ENCODE measurements around the gene TMEM87B.

Gene TMEM87B

GRCh38 chr2:112084689-112085374 is 29.8 kb downstream of the TMEM87B start:
- no peak overlapping the region for H3K4me3 ChIP-seq (ENCODE audit: low read depth, low read length)
- DNase-seq (ENCODE audit: low read depth): no peak
- TF ChIP-seq CTCF (IDR thresholded peaks at IDR 0.05; ENCODE audit: low read depth, low read length, missing control alignments): no peak

DNA sequence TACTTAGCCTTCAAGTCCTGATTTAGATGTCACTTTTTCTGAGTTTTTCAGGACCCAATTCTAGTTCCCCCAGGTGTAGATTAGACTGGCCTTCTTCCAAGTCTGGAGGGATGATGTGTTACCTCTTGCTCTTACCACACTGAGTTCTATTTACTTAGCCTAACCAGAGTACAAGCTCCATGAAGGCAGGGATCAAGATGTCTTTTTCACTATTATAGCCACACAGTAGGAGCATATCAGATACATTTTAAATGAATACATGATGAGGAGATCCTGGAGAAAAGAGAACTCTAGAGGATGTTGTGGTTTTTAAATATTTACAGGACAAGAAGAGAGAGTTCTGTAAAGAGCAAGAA is 30.3 kb downstream of the TMEM87B start:
- no peak overlapping the region for H3K4me3 ChIP-seq (ENCODE audit: low read depth, low read length)
- TF ChIP-seq CTCF (IDR thresholded peaks at IDR 0.05; ENCODE audit: low read depth, low read length, missing control alignments): no peak
- DNase-seq (ENCODE audit: low read depth): no peak

- no peak for DNase-seq (ENCODE audit: low read depth)
These were observed 31.0 kb downstream of the TMEM87B start for GRCh38 chr2:112085916-112086669.

GRCh38 chr2:112087346-112088020 is 32.4 kb downstream of the TMEM87B start:
- no peak overlapping the region for H3K4me3 ChIP-seq (ENCODE audit: low read depth, low read length)
- no peak for TF ChIP-seq CTCF (IDR thresholded peaks at IDR 0.05; ENCODE audit: low read depth, low read length, missing control alignments)
- peak; percentile 42 for DNase-seq (ENCODE audit: low read depth)

More at GRCh38 chr2:112085916-112086669, 31.0 kb downstream of the TMEM87B start:
- TF ChIP-seq CTCF (IDR thresholded peaks at IDR 0.05; ENCODE audit: low read depth, low read length, missing control alignments): no peak
- H3K4me3 ChIP-seq (ENCODE audit: low read depth, low read length): no peak overlapping the region

GRCh38 chr2:112089375-112089774 is 34.3 kb downstream of the TMEM87B start:
- TF ChIP-seq CTCF (IDR thresholded peaks at IDR 0.05; ENCODE audit: low read depth, low read length, missing control alignments): no peak
- DNase-seq (ENCODE audit: low read depth): no peak
- H3K4me3 ChIP-seq (ENCODE audit: low read depth, low read length): no peak overlapping the region

DNA sequence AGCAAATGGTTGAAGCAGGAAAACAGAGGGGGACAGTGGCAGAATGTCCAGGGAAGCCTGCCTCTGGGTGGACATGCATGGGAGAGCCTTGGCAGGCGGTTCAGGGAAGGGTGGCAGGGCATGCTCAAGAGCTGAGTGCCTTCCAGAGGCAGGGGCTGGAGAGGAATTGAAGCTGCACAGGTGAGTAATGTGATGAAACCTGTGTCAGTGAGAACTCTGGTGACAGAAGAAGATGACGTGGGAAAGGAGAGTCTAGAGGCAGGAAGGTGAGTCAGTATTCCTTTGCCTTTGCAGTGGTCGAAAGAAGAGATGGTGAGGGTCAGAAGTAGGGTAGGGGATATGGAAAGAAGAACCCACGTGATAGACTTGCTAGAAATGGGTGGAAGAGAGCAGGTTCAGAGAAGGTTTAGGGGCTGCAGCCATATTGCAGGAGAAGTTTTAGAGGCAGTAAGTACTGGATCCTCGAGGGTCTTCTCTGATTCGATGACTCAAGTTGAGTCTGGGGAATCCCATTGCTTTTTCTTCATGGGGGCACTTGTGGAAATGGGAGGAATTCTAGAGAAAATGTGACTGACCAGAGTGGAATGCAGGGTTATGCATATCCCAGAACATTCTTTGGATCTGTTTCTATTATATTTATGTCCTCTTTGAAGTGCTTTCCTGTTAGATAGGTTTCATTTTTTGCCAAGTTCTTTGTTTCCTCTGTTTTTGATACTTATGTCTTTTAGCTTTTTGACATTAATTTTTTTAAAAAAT is 37.4 kb downstream of the TMEM87B start:
- TF ChIP-seq CTCF (IDR thresholded peaks at IDR 0.05; ENCODE audit: low read depth, low read length, missing control alignments): no peak
- no peak for DNase-seq (ENCODE audit: low read depth)

More for the DNA sequence above, 37.4 kb downstream of the TMEM87B start:
- no peak overlapping the region for H3K4me3 ChIP-seq (ENCODE audit: low read depth, low read length)
